SIG-M5 treated with dmso at 0.1 percent for 504 hours (cell line): ENCODE data around the gene RAD17.
"Not testable (repeated sequence)": the region's sequence is repeated elsewhere in the genome, so short reads cannot be mapped to it uniquely, and the experiment has no call there.

ENCODE experiments used
- DNase-seq: peaks from one replicate; lab custom pipeline; 2025; ENCODE audit not compliant: unreplicated experiment; lab: John Stamatoyannopoulos, UW

The RAD17 gene

DNA sequence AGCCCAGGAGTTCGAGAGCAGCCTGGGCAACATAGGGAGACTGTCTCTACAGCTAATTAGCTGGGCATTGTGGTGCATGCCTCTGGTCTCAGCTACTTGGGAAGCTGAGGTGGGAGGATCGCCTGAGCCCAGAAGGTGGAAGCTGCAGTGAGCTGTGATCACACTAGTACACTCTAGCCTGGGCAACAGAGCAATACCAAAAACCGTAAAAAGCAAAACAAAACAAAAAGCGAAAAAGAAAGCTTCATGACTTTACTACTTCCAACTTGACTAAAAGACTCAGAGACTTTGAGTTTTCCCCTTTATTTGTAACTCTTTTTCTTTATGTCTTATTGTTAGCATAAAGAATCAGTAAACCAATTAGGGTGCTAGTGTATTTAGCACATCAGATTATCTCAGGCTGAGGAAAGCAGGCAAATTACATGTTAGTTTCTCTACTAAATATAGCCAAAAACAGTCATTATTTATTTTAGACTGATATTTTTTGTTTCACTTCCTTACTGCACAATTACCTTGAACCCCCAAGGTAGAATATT, 5.4 kb downstream of the RAD17 start:
- DNase-seq = no peak

DNA sequence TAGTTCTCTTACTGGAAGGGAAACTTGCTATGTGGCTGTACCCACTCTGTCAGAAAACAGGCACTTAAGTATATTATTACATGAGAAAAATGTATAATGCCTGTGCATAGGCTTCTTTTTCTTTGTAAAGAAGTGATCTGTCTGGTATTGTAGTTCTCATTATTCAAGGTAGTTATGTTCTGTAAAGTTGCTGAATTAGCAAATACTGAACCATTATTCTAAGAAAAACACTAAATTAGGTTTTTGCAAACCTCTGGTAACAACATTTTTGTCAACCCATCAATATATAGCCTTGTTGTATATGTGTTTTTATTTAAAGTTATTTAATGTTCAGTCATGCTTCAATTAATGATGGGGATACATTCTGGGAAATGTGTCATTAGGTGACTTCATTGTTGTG, 8.8 kb downstream of the RAD17 start:
- no peak for DNase-seq

DNA sequence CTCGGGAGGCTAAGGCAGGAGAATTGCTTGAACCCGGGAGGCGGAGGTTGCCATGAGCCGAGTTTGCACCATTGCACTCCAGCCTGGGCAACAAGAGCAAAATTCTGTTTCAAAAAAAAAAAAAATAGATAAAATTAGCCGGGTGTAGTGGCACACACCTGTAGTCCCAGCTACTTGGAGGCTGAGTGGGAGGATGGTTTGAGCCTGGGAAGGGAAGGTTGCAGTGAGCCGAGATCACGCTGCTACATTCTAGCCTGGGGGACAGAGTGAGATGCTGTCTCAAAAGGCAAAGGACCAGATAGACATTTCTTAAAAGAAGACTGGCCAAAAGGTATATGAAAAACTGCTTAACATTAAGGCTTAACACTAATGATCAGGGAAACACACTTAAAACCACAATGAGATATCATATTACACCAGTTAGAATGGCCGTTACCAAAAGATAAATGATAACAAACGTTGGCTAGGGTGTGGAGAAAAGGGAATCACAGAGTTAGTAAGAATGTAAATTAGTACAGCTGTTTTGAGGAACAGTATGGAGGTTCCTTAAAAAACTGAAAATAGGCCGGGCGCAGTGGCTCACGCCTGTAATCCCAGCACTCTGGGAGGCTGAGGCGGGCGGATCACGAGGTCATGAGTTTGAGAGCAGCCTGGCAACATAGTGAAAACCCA, 35.2 kb downstream of the RAD17 start:
- no peak for DNase-seq

DNA sequence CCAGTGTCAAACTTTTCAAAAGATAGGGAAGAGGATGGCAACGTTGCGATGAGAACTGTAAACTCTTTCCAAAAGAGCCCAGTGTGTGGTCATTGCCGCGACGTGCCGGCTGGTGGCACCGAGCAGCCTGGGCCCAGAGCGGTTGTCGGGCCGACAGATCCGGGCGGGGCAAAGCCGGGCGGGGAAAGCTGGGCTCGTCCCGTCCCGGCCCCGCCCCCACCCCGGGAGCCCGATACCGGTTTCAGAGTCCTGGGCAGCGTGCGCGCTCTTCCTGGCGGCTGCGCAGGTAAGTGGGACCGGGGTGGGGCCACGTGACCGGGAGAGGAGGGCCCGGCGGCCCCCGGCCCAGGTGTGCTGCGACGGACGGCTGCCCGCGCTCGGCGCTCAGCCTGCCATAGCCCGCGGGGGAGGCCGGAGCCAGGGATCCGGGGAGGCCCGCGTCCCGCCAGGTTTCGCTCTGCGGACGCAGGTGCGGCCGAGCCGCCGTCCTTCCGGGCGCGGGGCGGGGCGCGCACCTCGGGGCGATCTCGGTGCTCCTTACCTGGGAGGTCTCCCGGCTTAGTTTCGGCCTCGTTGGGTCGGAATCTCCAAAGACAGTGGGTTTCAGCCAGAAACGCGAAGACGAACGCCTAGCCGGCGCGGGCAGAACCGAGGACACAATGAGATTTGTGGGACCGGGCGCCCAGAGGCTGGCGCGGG, 45.4 kb downstream of the RAD17 start, which contains the start of gene MARVELD2:
Gene MARVELD2 (plus strand): TSS at position 232 of the 699 bp plus-strand sequence. CDS start 4,270 bp downstream, outside the sequence.
- peak; percentile 37 for DNase-seq

DNA sequence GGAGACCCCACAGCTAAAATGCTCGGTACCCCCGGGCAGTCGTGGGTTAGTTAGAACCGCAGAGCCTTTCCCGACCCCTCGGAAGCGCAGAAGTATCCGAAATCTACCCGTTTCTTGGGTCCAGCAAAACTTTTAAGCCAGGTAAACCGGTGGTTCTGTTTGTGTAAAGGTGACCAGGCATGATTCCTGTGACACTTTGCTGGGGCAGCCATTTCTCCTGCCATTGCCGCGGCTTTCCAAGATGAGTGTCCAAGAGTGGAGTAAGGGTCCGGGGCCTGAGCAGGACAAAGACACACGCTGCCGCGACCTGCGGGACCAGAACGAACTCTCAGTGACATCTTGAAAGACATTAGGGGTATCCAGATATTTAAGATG, 46.0 kb downstream of the RAD17 start:
- no peak for DNase-seq

DNA sequence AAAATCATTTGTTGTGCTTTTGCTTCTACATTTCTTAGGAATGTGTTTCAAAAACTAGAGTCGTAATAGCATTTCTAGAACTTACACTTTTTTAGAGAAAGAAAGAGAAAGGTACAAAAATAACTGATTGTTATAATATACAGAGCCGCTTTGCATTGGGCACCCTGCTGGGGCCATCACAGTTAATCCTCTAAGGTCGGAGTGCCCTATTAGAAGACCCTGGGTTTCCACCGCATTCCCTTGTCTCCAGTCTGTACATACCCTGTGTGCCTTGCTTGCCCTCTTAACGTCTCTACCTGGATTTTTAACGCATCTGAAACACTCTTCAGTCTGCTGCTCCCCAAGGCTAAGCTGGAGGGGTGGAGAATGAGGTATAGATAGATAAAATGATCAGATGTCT, 46.6 kb downstream of the RAD17 start:
- no peak for DNase-seq

DNA sequence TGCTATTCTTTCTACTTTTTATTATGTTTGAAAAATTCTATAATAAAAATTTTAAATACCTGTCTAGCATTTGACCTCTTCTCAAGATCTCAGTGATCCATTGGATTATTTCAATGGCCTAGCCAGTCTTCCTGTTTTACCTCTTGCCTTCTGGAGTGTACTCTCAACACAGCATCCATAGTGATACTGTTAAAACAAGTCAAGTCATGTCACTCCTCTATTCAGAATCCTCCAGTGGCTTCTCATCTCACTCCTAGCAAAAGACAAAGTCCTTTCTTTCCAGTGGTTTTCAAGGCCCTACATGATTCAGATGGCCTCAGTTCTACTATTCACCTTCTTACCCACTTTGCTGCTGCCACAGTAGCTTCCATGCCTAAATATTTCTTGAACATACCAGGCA, 47.1 kb downstream of the RAD17 start:
- DNase-seq = no peak

DNA sequence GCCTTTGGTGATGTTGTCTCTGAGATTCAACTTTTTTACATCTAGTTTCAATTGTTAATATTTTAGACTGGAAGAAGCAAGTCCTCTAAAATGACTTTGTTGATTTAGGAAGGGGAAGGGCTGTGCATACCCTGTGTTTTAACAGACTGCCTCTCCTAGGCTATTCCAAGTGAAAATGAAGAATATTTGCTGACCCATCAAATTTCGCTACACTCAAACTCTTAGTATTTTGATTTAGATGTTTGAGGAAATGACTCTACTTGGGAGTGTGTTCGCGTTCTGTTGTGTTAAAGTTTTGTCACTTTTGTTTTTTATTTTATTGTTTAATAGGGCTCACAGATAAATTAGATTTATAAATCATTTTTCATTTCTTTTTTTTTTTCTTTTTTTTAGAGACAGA, 48.9 kb downstream of the RAD17 start:
- no peak for DNase-seq

DNA sequence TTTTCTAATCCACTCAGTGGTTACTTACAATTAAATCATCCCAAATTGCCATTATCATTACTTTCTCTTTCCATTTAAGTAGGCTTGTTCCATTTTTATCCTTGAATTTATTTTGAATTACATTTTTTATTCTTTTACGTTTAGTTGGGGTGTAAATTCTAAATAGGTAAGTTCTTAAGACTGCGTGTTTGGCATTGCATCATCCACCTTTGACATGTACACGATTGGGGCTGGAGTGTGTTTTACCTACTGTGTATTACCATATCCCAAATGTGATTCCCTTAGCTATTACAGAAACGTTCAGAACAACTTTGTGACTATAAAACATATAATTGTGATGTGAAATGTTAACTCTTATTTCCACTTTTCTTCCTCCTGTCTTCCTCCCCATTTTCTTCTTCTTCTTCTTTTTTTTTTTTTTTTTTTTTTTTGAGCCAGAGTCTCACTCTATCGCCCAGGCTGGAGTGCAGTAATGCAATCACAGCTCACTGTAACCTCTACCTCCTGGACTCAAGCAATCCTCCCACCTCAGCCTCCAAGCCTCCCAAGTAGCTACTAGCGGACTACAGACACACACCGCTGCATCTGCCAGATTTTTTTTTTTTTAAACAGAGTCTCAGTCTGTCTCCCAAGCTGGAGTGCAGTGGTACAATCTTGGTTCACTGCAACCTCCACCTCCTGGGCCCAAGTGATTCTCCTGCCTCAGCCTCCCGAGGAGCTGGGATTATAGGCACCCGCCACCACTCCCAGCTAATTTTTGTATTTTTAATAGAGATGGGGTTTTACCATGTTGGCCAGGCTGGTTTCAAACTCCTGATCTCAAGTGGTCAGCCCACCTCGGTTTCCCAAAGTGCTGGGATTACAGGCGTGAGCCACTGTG, 62.0 kb downstream of the RAD17 start:
- no peak for DNase-seq

DNA sequence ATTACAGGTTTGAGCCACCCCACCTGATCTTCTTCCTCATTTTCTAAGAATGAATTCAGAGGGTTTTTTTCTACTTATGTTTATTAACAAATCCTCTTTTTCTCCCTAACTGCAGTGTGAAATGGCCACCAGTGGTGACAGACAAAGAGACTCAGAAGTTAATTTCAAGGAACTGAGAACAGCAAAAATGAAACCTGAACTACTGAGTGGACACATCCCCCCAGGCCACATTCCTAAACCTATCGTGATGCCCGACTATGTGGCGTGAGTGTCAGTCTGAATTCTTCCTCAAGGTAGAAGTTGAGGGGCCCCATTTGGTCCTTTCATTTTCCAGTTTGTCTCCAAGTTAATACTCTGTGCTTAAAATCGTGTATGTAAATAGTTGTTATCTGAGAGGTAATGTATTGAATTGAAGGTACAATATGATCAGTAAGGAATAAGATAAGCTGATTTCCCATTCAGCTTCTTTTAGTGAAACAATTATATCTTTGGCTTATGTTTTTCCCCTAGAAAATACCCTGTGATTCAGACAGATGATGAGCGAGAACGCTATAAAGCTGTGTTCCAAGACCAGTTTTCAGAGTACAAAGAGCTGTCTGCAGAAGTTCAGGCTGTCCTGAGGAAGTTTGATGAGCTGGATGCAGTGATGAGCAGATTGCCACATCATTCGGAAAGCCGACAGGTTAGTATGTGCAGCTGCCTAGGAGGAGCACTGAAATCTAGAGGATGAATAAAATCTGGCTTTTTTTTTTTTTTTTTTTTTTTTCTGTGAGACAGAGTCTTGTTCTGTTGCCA, 63.0 kb downstream of the RAD17 start:
- no peak for DNase-seq

DNA sequence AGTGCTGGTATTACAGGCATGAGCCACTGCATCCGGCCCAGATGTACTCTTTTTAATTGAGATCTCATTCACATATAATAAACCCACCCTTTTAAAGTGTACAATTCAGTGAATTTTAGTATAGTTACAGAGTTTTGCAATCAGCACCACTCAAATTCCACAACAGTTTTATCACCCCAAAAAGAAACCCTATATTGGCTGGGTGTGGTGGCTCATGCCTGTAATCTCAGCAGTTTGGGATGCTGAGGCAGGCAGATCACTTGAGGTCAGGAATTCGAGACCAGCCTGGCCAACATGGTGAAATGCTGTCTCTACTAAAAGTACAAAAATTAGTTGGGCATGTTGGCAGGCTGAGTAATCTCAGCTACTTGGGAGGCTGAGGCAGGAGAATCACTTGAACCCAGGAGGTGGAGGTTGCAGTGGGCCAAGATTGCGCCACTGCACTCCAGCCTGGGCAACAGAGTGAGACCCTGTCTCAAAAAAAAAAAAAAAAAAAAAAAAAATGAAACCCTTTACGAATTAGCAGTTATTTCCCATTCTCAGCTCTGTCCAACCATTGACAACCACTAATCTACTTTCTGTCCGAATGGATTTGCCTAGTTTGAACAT, 65.8 kb downstream of the RAD17 start:
- not testable (repeated sequence) for DNase-seq

DNA sequence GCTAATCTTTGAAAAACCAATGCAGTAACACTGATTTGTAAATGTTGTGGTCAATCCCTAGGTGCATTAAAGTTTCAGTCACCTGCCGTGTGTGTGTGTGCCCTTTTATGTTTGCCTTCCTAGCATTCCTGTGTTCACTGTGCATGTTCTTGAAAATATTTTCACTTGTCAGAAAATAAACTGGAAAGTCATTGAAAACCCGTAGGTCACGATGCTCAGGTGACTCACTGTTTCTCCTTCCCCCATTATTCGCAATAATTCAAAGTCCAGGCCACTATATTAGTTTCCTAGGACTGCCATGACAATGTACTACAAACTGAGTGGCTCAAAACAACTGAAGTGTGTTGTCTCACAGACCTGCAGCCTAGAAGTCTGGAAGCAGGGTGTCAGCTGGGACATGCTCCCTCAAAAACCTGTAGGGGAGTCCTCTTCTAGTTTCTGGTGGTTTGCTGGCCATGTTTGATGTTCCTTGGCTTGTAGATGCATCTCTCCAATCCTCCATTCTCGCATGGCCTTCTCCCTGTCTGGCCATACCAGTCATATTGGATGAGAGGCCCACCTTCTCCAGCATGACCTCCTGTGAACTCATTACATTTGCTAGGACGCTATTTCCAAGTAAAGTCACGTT, 74.6 kb downstream of the RAD17 start:
- DNase-seq = no peak

DNA sequence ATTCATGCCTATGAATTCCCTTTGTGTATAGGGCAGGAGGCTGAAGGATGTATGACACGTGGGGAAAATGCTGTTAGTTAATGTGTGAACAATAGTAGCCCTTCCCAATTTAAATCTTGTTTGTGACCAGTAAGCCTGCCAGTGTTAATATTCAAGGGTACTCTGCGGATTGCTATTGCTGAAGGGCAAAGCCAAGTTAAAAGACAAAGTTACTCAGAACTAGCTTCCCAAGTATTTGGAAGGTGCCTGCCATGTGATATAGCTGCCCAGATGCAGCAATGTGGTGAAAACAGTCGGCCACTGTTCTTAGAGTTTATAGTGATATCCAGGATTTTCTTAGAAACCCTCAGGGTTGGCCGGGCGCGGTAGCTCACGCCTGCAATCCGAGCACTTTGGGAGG, 79.9 kb downstream of the RAD17 start:
- DNase-seq = no peak

DNA sequence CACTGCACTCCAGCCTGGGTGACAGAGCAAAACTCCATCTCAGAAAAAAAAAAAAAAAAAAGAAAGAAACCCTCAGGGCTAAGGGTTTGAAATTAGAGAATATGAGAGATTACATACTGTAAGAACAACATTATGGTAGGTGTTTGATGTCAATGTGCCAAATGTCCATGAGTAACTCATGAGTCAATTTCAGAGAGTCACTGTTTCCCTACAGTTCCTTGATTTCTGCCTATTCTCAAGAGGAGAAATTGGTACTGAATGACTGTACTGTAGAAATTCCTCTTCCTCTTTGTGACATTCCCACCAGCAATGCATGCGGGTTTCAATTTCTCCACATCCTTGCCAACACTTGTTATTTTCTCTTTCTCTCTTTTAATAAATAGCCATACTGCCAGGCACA, 80.5 kb downstream of the RAD17 start:
- no peak for DNase-seq

DNA sequence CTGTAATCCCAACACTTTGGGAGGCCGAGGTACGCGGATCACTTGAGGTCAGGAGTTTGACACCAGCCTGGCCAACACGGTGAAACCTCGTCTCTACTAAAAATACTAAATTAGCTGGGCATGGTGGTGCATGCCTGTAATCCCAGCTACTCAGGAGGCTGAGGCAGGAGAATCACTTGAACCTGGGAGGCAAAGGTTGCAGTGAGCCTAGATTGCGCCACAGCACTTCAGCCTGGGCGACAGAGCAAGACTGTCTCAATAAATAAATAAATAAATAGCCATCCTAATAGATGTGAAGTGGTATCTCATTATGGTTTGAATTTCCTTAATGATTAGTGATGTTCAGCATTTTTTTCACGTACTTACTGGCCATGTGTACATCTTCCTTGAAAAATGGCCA, 80.9 kb downstream of the RAD17 start:
- not testable (repeated sequence) for DNase-seq

DNA sequence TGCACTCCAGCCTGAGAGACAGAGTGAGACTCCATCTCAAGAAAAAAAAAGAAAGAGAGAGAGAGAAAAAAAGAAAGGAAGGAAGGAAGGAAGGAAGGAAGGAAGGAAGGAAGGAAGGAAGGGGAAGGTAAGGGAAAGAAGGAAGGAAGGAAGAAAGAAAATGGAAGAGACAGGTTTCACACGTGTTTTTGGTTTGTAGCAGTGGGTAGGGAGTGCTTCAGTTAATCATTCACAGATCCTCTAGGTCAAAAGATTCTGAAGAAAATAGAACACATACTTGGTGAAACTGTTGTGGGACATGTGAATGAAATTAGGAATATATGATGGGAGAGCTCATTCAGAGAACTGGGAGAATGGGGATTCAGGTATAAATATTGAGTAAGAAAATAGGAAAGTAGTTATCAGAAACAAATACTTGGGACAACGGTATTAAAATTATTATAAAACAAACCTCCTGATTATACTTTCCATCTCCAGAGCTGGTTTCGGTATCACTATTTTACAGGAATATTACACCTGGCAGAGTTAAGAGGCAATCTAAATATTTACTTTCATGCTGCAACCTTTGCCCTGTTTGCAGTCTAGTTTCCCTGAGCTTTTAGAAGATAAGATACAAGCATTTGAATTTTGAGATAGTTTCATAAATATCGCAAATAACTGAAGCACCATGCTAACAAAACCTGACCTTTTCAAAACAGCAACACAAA, 82.5 kb downstream of the RAD17 start:
- no peak for DNase-seq

DNA sequence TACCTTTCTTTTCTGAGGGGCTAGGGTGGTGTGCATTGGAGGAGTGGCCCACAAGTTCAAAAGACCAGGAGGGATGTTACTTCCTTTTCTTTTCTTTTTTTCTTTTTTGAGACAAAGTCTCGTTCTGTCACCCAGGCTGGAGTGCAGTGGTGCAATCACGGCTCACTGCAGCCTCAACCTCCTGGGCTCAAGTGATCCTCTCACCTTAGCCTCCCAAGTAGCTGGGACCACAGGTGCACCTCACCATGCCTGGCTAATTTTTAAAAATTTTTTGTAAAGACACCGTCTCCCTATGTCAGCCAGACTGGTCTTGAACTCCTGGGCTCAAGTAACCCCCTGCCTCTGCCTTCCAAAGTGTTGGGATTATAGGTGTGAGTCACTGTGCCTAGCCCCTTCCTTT, 83.9 kb downstream of the RAD17 start:
- DNase-seq = not testable (repeated sequence)

DNA sequence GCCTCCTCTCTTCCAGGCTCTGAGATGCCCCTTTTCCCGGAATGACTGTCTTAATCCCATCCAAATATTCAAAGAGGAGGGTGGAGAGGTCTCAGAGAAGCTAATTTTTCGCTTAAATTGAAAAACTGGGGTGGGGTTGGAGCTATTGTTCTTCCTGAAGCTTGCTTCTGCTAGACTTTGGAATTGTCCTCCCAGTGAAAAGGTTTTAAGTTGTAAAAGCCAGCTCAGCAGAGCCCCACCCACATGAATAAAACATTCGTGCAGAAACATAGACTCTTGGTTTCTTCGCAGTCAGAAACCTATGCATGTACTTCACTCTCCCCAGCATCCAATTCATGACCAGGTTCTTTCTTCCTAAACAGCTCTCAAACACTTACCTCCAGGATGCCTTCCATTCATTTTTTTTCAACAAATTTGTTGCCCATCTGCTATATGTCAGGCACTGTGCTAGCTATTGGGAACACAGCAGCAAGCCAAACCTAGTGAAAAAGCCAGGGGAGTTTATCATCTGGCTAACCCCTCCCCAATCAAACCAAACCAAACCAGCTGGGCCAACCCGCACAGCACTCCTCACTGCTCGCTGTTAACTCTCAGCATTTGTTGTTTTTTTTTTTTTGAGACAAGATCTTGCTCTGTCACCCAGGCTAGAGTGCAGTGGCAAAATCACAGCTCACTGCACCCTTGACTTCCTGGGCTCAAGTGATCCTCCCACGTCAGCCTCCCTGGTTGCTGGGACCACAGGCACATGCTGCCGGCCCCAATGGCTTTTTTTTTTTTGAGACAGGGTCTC, 85.0 kb downstream of the RAD17 start:
- DNase-seq = no peak
